Measurements from ENCODE around the gene ADCY2. TPM values are rescaled to one million over a fixed set of nuclear protein-coding genes. Genes with fewer than 3 reads are reported as not detected.

ADCY2 gene
- not detected in 5 replicates for total RNA-seq (2022; extraction: Qiagen RNA extraction; ENCODE audit: low read depth)

DNA sequence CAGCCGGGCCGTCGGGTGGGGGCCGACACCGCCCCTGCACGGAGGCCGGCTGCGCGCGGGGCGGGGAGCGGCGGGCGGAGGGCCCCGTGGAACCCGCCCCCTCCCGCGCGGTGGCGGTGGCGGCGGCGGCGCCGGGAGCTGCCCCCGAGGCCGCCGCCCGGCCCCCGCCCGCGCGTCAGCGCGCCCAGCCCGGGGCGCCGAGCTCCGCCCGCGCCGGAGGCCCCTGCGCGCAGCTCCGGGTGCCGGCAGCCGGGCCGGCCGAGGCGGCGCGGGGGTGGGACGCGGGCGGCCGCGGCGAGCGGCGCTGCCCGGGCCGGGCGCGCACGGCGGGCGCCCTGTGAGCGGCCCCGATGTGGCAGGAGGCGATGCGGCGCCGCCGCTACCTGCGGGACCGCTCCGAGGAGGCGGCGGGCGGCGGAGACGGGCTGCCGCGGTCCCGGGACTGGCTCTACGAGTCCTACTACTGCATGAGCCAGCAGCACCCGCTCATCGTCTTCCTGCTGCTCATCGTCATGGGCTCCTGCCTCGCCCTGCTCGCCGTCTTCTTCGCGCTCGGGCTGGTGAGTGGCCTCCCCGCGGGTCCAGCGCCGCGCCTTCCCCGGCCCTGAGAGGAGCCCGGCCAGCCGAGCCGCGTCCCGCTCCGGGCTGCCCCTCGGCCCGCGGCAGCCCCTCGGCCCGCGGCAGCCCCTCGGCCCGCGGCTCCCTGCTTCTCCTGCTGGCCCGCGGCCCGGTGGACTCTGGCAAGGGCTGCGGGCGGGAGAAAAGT is at the start of gene ADCY2:
Gene ADCY2, plus strand, starts transcription at position 192 of the 766 bp plus-strand sequence. Its CDS starts 159 bp downstream, at position 351.

GRCh38 chr5:7850395-7851239 is 454.7 kb downstream of the ADCY2 start, which contains the start of gene CFAP90:
TSS of gene CFAP90 (minus strand) at chr5:7851133. CDS start at chr5:7851021, 112 bp downstream.

DNA sequence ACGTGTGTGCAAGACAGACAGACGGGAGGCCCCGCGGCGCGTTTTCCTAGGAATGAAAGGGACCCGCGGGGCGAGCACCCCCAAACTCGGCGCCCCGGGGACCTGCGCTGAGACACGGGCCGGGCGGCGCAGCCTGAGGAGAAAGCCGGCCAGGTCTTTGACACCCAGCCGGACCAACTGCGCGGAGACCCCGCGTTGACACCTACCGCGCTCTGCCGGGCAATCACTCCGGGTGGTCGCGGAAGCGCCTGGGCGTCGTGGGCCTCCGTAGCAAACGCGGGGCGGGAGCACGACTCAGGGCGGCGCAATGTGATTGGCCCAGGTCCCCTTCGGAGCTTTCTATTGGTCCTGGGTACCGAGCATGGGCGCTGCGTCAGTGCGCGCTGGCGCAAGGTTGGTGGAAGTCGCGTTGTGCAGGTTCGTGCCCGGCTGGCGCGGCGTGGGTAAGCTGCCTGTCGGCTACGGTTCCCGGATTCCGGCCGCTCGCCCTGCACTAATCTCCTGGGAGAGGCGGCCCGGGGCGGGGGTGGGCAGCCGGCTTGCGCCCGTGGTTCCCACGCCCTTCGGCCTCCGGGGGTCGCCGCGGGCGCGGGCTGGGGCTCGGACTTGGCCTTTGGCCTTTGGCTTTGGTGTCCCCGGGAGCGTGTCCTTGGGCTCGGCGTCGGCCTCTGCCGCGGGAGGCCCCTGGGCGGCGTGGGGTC is 473.0 kb downstream of the ADCY2 start, which contains the start of the genes FASTKD3 and MTRR:
Gene FASTKD3, minus strand, starts transcription at position 259 of the 701 bp plus-strand sequence. CDS start 948 bp downstream, outside the sequence.
Gene MTRR, plus strand, starts transcription at position 376 of the 701 bp plus-strand sequence. CDS start 1,647 bp downstream, outside the sequence.

All from A549 treated with GW870086 at 1 μM for 4 hours (cell line).